Neural progenitor cell (in vitro differentiated cells): ENCODE results near the gene HAO2. TPM values are rescaled to one million over a fixed set of nuclear protein-coding genes. Genes with fewer than 3 reads are reported as not detected.
"Not testable (repeated sequence)": the region's sequence is repeated elsewhere in the genome, so short reads cannot be mapped to it uniquely, and the experiment has no call there.

Experiments used
- DNase-seq: peaks from one replicate; pipeline ENCODE4 v3.0.0-alpha.2; 2016; ENCODE audit warnings: low spot score
- H2AFZ ChIP-seq: fragments of 200-600 bp; sonication (generic); replicated peaks from 2 replicates; pipeline ENCODE4 v1.6.1; 2016; ENCODE audit warnings: antibody characterized with exemption
- H3F3A ChIP-seq: fragments of 200-600 bp; sonication (generic); 2 replicates; pipeline ENCODE4 v1.6.1; 2016; ENCODE audit warnings: antibody characterized with exemption, low read depth
- H3K27ac ChIP-seq: fragments of 200-600 bp; sonication (generic); 2 replicates; pipeline ENCODE4 v1.5.1; 2016; ENCODE audit warnings: mild to moderate bottlenecking
- H3K27me3 ChIP-seq: fragments of 200-600 bp; sonication (generic); 2 replicates; pipeline ENCODE4 v1.6.1; 2016; ENCODE audit warnings: mild to moderate bottlenecking, moderate library complexity
- H3K36me3 ChIP-seq: fragments of 200-600 bp; sonication (generic); 2 replicates; pipeline ENCODE4 v1.5.1; 2016
- H3K4me1 ChIP-seq: fragments of 200-600 bp; sonication (generic); 2 replicates; pipeline ENCODE4 v1.6.1; 2016; ENCODE audit warnings: mixed run types
- H3K4me2 ChIP-seq: fragments of 200-600 bp; sonication (generic); 2 replicates; pipeline ENCODE4 v1.6.1; 2016
- H3K4me3 ChIP-seq: fragments of 200-600 bp; sonication (generic); 2 replicates; pipeline ENCODE4 v1.5.1; 2016
- H3K79me2 ChIP-seq: fragments of 200-600 bp; sonication (generic); 2 replicates; pipeline ENCODE4 v1.6.1; 2016; ENCODE audit warnings: low read depth
- H3K9ac ChIP-seq: fragments of 200-600 bp; sonication (generic); 2 replicates; pipeline ENCODE4 v1.6.1; 2016
- H3K9me3 ChIP-seq: fragments of 200-600 bp; sonication (generic); 2 replicates; pipeline ENCODE4 v1.5.1; 2016; ENCODE audit warnings: low read depth
- H4K20me1 ChIP-seq: fragments of 200-600 bp; sonication (generic); 2 replicates; pipeline ENCODE4 v1.6.1; 2016; ENCODE audit warnings: low read depth
- H3K27ac Mint-ChIP-seq: 3 replicates; pipeline ENCODE4 v1.8.0; 2021; ENCODE audit warnings: mixed read lengths
- H3K27me3 Mint-ChIP-seq: 2 replicates; pipeline ENCODE4 v1.8.0; 2022; ENCODE audit warnings: low read depth, mild to moderate bottlenecking, inconsistent platforms, moderate library complexity, mixed read lengths; ENCODE audit not compliant: insufficient read depth
- H3K36me3 Mint-ChIP-seq: 3 replicates; pipeline ENCODE4 v1.8.0; 2021; ENCODE audit warnings: mixed read lengths
- H3K4me1 Mint-ChIP-seq: 3 replicates; pipeline ENCODE4 v1.8.0; 2021; ENCODE audit warnings: mixed read lengths
- H3K4me3 Mint-ChIP-seq: 3 replicates; pipeline ENCODE4 v1.8.0; 2021; ENCODE audit warnings: mild to moderate bottlenecking, moderate library complexity, mixed read lengths
- H3K9me3 Mint-ChIP-seq: 3 replicates; pipeline ENCODE4 v1.8.0; 2020; ENCODE audit warnings: mixed read lengths
- EZH2 ChIP-seq: fragments of 200-600 bp; sonication (generic); IDR thresholded peaks from 2 replicates; pipeline ENCODE4 v1.6.1; 2017; ENCODE audit warnings: antibody characterized with exemption, mild to moderate bottlenecking, moderate library complexity
- EZH2phosphoT487 ChIP-seq: fragments of 200-600 bp; sonication (generic); IDR thresholded peaks from 2 replicates; pipeline ENCODE4 v1.6.1; 2017; ENCODE audit warnings: antibody characterized with exemption
- total RNA-seq: library from RNA; depleted of rRNA; stranded (reverse); fragments of >200 nt; gene quantifications from 2 replicates; pipeline ENCODE4 v1.2.3, GENCODE V29; 2015; ENCODE audit warnings: low replicate concordance
- TF ChIP-seq, protein P1 (sequence below): fragments of 200-600 bp; sonication (generic); IDR thresholded peaks from 2 replicates; pipeline ENCODE4 v1.5.1; 2017; ENCODE audit warnings: antibody characterized with exemption, mild to moderate bottlenecking

Gene HAO2
- total RNA-seq, 1 donor from 2014 or later, result not detected

DNA sequence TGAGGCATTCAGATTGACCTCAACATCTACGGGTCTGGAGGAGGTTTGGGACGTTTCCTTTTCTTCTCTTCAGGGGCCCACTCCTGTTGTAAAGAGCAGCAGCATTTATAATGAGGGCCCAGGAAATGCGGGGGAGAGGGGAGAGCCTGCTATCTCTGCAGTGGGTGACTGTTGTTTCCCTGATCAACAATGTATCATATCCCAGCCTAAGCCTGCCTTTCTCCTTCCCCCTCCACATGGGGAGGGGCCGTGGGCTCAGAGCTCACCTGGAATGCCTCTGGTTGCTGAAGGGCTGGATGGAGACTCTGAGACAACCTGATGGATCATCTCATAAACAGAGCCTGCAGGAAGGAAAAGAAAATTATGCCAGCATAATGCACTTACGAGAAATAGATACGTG is 36.0 kb upstream of the HAO2 start:
- DNase-seq, result no peak
- TF ChIP-seq EZH2phosphoT487, result no peak
- TF ChIP-seq, protein P1, sequence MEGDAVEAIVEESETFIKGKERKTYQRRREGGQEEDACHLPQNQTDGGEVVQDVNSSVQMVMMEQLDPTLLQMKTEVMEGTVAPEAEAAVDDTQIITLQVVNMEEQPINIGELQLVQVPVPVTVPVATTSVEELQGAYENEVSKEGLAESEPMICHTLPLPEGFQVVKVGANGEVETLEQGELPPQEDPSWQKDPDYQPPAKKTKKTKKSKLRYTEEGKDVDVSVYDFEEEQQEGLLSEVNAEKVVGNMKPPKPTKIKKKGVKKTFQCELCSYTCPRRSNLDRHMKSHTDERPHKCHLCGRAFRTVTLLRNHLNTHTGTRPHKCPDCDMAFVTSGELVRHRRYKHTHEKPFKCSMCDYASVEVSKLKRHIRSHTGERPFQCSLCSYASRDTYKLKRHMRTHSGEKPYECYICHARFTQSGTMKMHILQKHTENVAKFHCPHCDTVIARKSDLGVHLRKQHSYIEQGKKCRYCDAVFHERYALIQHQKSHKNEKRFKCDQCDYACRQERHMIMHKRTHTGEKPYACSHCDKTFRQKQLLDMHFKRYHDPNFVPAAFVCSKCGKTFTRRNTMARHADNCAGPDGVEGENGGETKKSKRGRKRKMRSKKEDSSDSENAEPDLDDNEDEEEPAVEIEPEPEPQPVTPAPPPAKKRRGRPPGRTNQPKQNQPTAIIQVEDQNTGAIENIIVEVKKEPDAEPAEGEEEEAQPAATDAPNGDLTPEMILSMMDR, result no peak
- TF ChIP-seq EZH2, result no peak
- peaks cover 11% of the 10 kb centered on the region for H3K4me1 ChIP-seq
- H3K79me2 ChIP-seq, result no peaks in the 10 kb centered on the region
- Mint-ChIP-seq H3K9me3 (peaks cover 2% of the 10 kb centered on the region), H3K4me3 (peak overlapping the region; percentile 11), H3K4me1 (peaks cover 27% of the 10 kb centered on the region), H3K27me3 (peaks cover 4% of the 10 kb centered on the region), H3K27ac (peak overlapping the region; percentile 7), H3K36me3 (no peaks in the 10 kb centered on the region)
- H3K9ac ChIP-seq, result no peak overlapping the region
- H3K27ac ChIP-seq, result no peak overlapping the region
- H2AFZ ChIP-seq, result peak overlapping the region; percentile 92
- H3K27me3 ChIP-seq, result no peaks in the 10 kb centered on the region
- no peaks in the 10 kb centered on the region for H3K9me3 ChIP-seq
- peaks cover 9% of the 10 kb centered on the region for H3F3A ChIP-seq
- H3K4me2 ChIP-seq, result no peak overlapping the region
- no peaks in the 10 kb centered on the region for H4K20me1 ChIP-seq
- no peak overlapping the region for H3K4me3 ChIP-seq
- H3K36me3 ChIP-seq, result no peaks in the 10 kb centered on the region

DNA sequence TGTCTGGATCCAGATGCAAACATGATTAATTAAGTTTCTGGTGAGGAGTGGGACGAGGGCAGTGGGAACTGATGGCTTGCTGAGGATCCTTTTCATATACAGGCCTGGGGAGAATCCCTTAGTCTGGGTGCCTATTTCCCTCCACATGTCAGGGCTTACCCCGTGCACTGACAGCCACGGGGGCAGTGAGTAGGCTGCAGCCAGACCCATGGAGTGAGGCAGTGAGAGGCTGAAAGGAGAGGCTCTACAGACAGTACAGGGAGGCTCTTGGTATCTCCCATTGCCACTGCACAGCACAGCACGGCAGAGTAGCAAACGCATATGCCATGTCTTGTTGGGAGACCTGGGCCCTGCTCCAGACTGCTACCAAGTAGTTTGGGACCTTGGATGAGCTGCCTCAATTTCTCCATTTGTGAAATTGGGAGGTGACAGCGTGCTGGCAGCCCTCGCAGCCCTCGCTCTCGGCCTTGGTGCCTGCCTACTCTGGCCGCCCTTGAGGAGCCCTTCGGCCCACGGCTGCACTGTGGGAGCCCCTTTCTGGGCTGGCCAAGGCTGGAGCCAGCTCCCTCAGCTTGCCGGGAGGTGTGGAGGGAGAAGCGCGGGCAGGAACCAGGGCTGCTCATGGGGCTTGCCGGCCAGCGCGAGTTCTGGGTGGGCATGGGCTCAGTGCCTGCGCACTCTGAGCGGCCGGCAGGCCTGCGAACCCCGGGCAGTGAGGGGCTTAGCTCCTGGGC is 35.3 kb upstream of the HAO2 start:
- H3K4me3 ChIP-seq, result no peak overlapping the region
- no peaks in the 10 kb centered on the region for H3K27me3 ChIP-seq
- H3K79me2 ChIP-seq, result no peaks in the 10 kb centered on the region
- TF ChIP-seq, protein P1, result no peak
- TF ChIP-seq EZH2phosphoT487 (no peak), EZH2 (no peak)
- no peak overlapping the region for H3K9ac ChIP-seq
- H3F3A ChIP-seq, result peaks cover 9% of the 10 kb centered on the region
- Mint-ChIP-seq H3K27me3 (peaks cover 4% of the 10 kb centered on the region), H3K9me3 (peaks cover 2% of the 10 kb centered on the region), H3K36me3 (no peaks in the 10 kb centered on the region), H3K27ac (peak overlapping the region; percentile 50), H3K4me3 (no peak overlapping the region), H3K4me1 (peaks cover 20% of the 10 kb centered on the region)
- no peak overlapping the region for H3K27ac ChIP-seq
- H3K9me3 ChIP-seq, result no peaks in the 10 kb centered on the region
- H3K4me1 ChIP-seq, result peaks cover 11% of the 10 kb centered on the region
- H3K36me3 ChIP-seq, result no peaks in the 10 kb centered on the region
- H2AFZ ChIP-seq, result no peak overlapping the region
- DNase-seq, result no peak
- no peaks in the 10 kb centered on the region for H4K20me1 ChIP-seq
- H3K4me2 ChIP-seq, result no peak overlapping the region

DNA sequence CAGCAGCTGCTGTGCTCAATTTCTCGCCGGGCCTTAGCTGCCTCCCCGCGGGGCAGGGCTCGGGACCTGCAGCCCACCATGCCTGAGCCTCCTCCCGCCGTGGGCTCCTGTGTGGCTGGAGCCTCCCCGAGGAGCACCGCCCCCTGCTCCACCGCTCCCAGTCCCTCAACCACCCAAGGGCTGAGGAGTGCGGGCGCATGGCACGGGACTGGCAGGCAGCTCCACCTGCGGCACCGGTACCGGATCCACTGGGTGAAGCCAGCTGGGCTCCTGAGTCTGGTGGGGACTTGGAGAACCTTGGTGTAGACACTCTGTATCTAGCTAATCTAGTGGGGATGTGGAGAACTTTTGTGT is 34.7 kb upstream of the HAO2 start:
- H3K79me2 ChIP-seq, H3K9me3 ChIP-seq, DNase-seq, H3K27ac Mint-ChIP-seq, H3K4me3 Mint-ChIP-seq, H3K27ac ChIP-seq, H3K9me3 Mint-ChIP-seq, H4K20me1 ChIP-seq, H3K4me3 ChIP-seq, H3K36me3 Mint-ChIP-seq, H3F3A ChIP-seq, H3K9ac ChIP-seq, H3K4me2 ChIP-seq, H3K27me3 ChIP-seq, H3K36me3 ChIP-seq, H3K27me3 Mint-ChIP-seq, H2AFZ ChIP-seq: not testable (repeated sequence)
- peaks cover 11% of the 10 kb centered on the region for H3K4me1 ChIP-seq
- peaks cover 20% of the 10 kb centered on the region for H3K4me1 Mint-ChIP-seq

DNA sequence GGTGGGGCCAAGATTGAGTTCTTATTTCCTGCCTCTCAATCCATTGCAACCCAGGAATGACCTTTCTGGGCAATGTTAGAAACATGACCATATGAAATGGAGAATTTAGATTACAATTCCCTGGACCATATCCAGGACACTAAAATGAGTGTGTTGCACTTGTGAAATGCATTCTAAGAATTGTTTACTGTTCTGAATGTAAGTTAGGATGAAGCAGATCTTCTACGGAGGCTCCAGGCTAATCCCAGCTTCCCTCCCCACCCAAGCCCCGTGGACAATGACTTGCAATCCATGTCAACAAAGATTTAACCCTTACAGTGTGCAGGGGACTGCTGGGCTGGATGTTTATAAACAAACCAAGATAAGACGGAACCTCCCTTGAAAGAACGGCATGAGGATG is 31.7 kb upstream of the HAO2 start:
- H3K27ac ChIP-seq, result no peak overlapping the region
- no peaks in the 10 kb centered on the region for H3K9me3 ChIP-seq
- peaks cover 8% of the 10 kb centered on the region for H3K4me1 ChIP-seq
- peaks cover 9% of the 10 kb centered on the region for H3F3A ChIP-seq
- H3K9ac ChIP-seq, result no peak overlapping the region
- no peak for DNase-seq
- no peaks in the 10 kb centered on the region for H4K20me1 ChIP-seq
- no peak overlapping the region for H2AFZ ChIP-seq
- H3K4me2 ChIP-seq, result no peak overlapping the region
- no peaks in the 10 kb centered on the region for H3K27me3 ChIP-seq
- Mint-ChIP-seq H3K9me3 (peaks cover 2% of the 10 kb centered on the region), H3K27me3 (peaks cover 4% of the 10 kb centered on the region), H3K36me3 (no peaks in the 10 kb centered on the region), H3K4me1 (peaks cover 13% of the 10 kb centered on the region), H3K4me3 (no peak overlapping the region), H3K27ac (no peak overlapping the region)
- no peak overlapping the region for H3K4me3 ChIP-seq
- H3K79me2 ChIP-seq, result no peaks in the 10 kb centered on the region
- TF ChIP-seq EZH2phosphoT487, result no peak
- TF ChIP-seq, protein P1, result no peak
- no peak for TF ChIP-seq EZH2
- no peaks in the 10 kb centered on the region for H3K36me3 ChIP-seq
